ENCODE results near the gene ENO4.

GRCh38 chr10:116882639-116883038 is 33.3 kb downstream of the ENO4 start:
- TF ChIP-seq SMAD3 (CRISPR knock-in tag; IDR thresholded peaks at IDR 0.05; ENCODE audit: borderline replicate concordance) (no peak), USF2 (CRISPR knock-in tag; IDR thresholded peaks at IDR 0.05) (no peak), NR1H2 (CRISPR knock-in tag; IDR thresholded peaks at IDR 0.05) (no peak), GABPB1 (CRISPR knock-in tag; IDR thresholded peaks at IDR 0.05) (no peak), CTCF (IDR thresholded peaks at IDR 0.05) (no peak), ATF3 (CRISPR knock-in tag; conservative IDR thresholded peaks at IDR 0.05) (no peak)

Data from WTC11 (cell line).